GM18861 (cell line): ENCODE data around the gene KIF1C.

ENCODE experiments used
- ATAC-seq: cut with Tn5 transposase; IDR thresholded peaks from one replicate; pipeline ENCODE4 v1.9.1; 2021; ENCODE audit not compliant: unreplicated experiment

Gene KIF1C

DNA sequence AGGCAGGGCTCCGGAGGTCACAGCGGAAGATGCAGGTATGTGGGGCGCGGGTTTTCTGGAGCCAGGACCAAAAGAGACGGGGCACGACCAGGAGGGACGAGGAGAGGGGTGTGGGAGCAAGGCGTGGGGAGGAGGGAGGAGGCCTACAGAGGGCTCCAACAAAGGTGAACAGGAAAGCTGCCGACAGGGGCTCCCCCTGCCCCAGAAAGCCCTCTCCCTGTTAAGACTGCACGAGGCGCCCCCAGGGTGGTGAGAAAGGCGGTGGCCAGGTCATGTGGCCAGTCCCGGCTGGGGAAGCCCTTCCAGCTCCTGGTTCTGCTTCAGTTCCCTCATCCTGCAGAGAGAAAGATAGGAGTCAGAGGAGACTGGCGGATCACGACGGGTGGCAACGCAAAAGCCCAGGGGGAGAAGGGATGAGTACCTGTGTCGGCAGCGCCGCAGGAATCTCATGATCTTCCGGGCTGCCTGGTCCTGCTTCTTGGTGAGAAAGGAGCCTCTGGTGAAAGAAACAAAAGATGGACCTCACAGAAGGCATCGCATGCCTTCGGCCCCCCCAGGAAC, 29.2 kb upstream of the KIF1C start:
- no peak for ATAC-seq

DNA sequence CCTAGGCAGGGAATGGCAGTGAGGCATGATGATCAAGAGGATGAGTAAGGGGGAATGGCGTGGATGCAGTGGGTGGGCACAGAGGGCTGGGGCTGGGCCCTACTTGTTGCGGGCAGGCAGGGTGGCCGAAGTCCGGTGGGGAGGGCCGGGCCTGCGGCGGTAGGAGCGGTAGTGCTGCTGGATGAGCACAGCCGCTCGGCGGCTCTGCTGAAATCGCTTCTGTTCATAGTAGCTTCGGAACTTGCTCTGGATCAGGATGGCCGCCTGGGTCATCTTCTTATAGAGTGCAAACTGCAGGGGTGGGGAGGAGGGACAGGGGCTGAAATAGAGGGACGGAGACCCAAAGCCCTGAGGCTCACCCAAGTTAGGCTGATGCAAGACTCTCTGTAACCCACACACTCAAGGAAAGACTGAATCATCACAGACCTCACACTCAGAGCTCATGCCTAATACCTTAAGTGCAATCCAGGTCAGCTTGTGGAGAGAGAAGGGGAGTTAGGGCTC, 28.7 kb upstream of the KIF1C start:
- no peak for ATAC-seq

DNA sequence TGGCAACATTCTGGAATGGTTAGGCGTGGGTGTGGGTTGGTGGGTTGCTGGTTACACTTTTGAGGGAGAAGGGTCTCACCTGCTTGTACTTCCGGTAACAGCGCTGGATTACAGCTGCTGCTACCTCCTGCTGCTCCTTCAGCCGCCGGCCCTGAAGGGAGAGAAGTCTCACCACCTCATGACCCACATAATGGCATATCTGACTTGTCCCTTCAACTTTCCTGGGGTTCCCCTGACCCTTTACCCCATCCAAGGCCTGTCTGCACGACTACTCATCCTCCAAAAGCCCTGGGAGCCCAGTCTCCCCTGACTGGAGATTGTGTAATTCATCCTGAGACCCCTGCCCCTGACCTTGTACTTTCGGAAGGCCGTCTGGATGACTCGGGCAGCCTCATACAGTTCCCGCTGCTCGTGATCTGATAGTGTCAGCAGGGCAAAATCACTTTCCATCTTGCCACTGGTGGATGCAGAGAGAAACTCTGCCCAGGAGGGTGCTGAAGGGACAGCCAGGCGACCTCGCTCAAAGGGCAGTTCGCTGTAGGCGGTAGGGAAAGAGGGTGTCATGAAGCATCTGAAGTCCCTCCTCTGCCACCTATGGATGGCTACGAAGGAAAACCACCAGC, 28.1 kb upstream of the KIF1C start:
- no peak for ATAC-seq

DNA sequence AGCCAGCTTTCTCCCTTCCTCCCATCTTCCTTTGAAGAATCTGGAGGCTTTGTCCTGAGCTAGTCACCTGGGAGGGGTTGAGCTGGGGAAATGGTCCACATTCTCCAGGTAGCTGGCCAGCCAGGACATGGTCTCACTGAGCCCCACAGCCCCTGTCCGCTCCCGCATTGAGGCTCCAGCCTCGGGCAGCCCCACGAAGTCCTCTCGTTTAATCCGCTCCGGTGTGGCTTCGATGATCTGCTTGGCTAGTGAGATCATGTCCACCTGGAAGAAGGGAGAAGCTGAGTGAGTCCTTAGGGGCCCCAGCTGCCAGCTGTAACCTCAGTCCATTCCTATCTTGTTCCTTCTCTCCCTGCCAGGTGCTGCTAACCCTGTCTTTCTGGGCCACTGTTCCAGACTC, 27.5 kb upstream of the KIF1C start:
- no peak for ATAC-seq

DNA sequence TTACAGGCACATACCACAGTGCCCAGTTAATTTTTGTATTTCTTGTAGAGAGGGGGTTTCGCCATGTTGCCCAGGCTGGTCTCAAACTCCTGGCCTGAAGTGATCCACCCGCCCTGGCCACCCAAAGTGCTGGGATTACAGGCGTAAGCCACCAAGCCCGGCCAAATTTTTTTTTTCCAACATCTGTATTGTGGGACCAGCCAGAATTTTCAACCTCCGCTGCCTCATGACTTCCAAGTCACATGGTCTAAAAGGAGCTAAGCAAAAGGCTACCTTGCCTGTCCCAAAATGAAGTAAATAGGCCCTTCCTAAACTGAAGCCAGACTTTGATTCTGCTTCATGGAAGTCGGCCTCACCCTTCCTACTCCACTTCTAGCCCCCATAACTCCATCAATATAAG, 25.9 kb upstream of the KIF1C start:
- no peak for ATAC-seq

DNA sequence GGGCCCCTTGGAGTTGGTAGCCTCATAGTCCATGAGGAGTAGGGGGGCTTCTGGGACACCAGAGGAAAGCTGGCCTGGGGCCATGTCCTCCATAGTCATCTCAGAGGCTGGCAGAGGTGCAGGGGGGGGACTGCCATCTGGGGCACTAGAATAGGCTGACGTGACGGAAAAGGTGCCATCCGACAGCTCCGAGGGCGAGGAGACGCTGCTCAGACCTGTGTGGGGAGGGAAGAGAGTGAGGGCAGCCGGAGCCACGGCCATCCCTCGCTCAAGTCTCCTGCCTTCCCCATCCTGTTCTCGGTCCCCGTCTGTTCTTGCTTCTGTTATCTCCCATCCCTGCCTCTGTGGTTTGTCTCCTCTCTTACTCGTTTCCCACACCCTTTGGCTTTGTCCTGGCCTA, 25.4 kb upstream of the KIF1C start:
- no peak for ATAC-seq

DNA sequence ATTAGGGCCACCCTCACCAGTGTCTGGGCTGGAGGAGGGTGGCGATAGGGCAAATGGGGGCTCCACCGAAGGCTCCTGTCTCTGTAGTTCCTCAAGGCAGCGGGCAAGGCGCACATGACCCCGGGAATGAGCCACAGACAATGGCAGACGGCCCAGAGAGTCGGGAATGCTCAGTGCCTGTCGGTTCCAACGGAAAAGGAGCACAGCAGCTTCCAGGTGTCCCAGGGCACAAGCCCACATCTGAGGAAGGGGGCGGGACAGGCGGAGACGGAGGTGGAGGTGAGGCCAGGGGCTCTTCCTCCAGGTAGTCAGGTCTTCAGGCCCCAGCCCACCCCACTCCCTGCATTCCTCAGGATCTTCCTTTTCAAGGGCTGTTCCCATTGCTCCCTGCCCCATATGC, 25.0 kb upstream of the KIF1C start:
- ATAC-seq = no peak

DNA sequence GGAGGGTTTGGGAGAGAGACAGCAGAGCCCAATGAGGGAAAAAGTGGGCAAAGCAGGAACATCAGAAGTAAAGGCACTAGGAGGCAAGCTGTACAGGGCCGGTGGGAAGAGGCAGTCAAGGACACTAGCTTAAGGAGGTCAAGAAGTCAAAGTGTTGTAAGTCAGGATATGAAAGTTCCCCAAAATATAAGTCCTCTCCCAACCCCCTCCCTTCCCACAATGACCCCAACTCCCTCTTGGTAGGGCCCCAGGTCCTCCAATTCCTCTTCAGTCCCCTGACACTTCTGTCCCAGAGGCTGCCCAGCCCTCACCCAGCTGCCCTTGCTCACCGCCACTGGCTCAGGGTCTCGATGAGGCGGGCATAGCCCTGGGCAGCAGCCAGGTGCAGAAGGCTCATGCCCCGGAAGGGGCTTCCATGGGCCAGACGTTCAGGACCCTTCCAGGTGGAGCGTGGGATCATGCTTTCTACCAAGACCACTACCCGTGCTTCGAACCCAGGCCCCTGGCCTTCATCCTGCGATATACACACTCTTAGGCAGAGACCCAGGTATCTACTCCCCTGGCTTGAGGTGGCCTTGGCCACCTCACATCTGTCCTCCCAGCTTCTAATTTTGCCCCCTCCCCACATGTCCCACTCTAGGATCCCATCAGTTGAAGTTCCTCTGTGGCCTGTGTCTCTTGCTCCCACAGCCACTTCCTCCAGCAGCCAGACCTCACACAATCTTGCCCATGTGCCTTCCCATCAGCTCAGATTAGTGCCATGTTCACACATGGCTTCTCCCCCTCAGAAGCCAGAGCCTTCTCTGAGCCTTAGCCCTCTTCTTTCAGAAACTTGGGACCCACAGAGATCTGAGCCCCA, 24.3 kb upstream of the KIF1C start:
- ATAC-seq = no peak

DNA sequence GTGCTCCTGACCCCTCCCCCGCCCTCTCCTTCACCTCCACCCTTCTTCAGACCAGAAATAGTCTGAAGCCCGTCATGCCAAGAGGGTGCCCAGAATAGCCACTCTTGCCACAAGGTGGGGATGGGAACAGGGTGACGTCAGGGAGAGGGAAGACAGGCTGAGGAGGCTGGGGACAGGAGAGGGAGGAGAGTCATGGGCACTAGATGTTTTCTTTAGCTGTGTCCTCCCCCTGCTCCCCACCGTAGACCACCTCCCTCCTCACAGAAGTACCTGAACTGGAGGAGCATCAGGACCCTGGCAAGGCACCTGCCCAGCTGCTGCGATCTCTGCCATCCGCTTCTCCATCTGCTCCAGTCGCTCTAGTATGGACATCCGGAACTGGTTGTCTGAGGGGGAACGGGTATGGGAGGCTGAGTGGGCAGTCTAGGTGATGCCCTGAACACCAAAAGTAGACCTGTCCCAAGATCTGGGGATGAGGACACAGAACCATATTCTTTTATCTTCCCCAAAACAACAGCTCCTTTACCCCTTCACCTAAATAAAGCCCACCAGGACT, 23.6 kb upstream of the KIF1C start:
- no peak for ATAC-seq

DNA sequence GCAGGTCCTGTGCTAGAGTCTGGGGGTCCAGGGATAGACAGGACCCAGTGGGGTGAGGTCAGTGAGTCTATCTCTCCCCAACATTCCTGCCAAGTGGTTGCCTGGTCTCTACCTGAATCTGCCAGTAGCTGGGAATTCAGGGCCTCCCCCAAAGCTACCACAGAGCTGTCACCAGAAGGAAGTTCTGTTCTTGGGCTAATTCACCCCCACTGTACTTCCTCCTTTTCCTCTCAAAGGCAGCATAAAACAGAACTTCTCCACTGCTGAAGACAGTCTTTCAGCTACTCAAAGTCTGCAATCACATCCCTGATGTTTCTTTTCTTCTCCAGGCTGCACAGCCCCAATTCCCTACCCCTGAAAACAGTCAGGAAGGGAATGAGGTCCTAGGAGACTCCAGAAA, 19.0 kb upstream of the KIF1C start:
- no peak for ATAC-seq

DNA sequence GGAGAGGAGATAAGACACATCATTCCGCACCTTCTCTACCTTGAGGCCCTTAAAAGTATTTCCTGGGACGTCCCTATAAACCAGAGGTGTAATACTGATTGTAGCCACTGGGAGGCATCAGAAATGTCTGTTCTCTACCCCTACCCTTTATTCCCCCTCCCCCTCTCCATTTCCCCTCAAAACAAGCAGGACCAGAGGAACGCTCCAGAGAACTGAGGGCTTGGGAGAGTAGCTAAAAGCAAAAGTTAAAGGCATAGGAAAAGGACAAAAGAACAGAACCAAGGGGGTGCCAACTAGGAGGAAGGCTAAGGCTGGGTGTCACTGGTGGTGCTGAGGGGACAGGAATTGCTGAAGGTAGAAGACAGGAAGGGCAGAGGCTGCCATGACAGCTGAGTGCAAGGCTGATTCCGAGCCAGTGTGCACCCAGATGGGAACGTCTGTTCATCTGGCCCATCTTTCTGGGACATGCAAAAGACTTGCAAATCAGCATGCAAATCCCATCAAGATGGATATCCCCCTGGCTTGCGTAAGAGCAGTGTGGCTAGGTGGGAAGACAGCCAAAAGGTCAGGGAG, 17.0 kb upstream of the KIF1C start:
- no peak for ATAC-seq

DNA sequence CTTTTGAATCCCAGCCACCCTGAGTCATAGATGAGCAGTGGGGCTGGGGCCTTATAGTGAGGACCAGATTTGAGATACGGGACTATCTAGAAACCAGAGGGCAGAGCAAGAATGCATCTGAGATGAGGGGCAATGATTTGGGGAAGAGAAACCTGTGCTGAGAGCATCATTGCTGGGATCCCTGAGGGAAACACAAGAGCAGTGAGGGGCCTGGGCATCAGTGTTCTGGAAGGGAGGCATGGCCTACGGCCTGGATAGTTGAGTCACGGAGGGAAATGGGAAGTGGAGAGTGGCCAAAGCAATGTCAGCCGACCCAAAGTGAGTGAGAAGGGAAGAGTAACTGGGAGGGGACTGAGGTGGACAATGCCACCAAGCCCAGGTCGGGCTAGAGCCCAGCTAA, 15.4 kb upstream of the KIF1C start:
- no peak for ATAC-seq

DNA sequence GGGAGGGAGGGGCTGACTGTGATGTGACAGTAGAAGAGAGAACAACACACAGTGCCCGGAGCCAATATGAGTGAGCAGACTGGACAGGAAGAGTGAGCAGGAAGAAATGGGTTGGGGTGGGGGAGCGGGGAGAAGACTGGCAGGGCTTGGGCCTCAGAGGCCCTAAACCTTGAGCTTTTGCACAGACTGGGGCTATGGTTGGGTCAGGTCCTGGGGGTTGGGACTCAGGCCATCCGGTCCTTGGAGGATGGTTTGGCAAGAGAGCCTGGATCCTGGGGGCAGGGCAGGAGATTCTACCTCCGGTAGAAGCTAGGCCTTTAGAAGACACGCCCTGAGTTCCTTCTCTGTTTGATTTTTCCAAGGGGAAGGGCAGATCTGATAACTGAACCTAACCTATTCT, 11.3 kb upstream of the KIF1C start:
- no peak for ATAC-seq

DNA sequence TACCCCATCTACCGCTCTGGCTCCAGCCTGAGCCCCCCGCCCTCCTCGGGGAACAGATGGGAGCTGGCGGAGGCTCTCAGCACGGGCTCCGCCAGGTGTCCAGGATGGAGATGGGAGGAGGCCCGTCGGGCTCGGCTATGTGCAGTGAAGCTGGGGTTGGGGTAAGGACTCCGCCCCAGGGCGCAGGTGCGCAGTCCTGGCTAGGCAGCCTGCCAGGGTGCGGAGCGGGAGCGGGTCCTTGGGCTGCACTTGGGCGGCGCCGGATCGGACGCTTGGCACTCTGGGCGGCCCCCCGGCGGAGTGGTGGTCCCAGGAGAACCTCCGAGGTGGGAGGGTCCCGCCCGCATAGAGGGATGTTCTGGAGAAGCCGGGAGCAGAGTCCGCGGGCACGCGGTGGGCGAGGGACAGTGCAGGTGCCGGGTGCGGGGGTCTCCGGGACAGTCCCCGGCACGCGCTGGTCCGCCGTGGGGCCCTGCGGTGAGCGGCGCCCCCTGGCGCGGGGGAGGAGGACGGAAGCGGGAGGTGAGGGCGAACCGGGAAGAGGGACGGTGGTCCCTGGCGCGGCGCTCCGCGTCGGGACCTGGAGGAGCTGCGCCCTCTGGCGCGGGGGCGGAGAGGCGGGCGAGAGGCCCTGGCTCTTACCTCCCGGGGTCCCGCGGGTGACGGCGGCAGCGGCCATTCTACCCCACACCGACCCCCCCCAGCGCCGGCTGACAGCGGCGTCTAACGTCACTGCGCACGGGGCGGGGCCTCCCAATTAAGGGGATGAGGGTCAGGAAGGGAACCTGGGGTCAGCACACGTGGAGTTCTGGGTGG, 10.6 kb upstream of the KIF1C start, which contains the start of gene CAMTA2:
Gene CAMTA2 (minus strand): TSS at position 725 of the 816 bp plus-strand sequence. CDS start 1,453 bp downstream, outside the sequence.
- ATAC-seq = peak; percentile 49

DNA sequence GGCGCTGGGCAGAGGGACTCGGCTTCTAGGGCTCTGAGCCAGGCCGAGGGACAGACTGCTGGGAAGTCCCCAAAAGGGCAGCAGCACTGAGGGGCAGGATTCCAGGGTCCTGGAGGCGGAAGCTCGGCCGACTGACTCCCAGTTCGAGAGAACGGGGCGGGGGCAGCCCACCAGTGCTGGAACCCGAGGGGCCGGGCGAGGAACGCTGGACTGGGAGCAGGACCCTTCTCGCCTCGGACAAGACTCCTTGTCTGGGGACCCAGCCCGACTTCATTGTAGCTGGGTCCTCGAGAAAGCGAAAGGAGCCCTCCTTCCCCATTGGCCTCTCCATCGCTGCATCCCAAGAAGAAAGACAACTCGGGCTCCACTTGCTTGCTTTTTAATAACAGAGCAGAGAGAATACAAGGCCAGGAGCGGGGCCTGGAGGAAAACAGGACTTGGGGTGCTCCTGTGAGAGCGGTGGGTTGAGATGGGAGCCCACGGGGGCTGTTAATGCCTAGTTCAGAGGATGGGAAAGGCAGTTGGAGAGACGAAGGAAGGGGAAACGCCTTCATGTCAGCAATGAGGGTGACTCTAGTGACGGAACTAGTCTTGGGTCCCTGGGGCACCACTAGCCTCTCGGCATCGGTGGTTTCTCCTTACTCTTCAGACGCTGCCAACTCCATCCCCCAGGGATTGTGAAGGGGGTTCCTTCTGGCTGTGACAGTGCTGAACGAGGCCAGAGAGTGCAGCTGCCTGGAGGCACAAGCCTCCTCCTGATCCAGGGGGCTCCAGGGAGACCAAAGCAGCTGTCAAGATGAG, 9.8 kb upstream of the KIF1C start:
- ATAC-seq = no peak

DNA sequence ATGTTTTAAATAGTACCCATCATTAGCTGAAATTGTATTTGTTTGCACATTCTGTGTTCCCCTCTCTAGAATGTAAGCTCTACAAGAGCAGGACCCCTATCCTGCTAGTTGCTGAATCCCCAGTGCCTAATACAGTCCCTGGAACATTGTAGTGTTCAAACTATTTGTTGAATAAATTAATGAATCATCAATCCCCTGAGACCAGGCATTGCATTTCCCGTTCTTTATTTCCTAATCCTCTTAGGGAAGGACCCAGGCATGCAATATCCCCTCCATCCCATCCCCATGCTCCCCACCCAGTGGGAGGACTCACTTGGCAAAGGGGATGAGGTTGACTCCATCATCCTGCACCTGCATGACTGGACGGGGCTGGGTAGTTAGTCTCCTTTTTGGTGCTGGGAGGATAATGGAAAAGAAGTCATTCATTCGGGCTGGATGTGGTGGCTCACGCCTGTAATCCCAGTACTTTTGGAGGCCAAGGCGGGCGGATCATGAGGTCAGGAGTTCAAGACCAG, 3.6 kb upstream of the KIF1C start:
- no peak for ATAC-seq

DNA sequence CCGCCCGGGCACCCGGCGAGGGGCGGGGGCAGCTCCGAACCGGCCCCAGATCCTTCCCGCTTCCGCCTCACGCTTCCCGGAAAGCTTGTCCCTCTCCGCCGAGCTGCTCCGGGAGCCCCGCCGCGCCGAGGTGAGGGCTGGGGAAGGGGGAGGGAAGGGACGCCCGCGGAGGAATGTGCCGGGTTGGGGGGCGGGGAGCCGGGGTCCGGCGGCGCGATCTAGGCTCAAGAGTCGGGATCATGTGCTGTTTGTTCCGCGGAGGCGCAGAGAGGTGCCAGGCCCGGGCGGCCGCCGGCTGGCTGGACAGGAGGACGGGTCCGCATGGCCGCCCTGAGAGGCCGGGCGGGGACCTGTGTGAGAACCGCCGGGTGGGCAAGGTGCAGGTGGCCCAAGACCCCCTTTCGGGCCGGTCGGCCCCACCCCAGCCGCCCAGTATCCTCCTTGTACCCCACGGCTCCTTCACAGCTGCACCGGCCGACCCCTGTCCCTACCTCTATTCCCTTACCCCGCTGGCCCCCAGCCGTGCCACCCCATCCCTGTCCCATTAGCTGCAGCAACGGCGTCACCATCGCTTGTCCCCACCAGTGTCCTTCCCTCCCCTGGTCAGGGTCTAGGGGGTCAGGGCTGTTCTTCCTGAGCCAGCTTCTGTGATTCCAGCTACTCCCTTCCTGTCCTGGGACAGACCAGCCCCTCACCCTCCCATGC, 429 bp downstream of the KIF1C start:
- no peak for ATAC-seq

DNA sequence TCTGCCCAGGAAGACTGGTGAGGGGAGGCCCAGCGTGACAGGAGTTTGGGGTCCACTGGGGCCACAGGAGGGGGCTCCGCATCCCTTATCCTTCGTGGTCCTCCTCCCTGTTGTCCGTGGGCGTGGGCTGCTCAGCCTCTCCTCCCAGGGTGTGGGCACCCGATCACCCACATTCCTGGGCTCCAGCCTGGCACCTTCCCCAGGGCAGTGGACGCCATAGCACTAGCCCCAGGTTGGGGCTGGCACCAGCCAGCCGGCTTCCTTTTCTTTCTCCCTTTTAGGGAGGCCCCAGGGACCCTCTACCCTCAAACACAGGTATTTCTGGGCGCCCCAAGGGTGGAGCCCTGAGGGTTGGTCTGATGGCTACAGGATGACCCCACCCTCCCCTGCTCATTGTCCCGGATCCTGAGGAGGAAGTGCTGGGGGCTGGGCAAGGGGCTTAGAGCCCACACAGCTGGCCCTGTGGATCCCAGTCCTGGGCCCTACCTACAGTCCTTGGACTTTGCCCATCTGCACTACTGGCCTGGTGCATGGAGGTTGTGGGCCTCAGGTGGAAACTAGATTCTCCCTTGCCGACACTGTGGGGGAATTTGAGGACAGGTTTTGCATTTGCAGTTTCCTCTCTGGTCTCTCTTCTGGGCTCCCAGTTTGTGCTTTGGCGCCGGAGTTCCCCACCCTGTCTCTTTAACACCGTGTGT, 1.1 kb downstream of the KIF1C start:
- ATAC-seq = no peak
